ENCODE measurements around the gene SKOR1.

DNA sequence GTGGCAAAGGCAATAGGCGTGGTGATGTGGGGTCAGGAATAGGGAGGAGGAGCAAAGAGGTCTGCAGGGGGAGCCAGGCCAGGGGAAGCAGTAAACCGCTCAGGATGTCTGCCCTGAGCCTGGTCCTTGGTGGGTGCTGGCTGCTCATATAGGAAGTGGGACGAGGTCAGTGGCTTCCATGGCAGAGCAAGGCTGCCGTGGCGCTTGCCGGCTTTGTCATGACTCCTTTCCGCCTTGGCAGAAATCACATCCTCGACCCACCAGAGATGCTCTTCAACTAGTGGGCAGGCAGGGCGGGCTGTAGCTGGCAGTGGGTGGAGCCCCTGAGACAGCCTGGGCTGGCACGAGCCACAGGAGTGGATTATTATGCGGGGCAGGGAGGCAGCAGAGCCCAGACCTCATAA, 13.1 kb upstream of the SKOR1 start:
- TF ChIP-seq, protein P1, sequence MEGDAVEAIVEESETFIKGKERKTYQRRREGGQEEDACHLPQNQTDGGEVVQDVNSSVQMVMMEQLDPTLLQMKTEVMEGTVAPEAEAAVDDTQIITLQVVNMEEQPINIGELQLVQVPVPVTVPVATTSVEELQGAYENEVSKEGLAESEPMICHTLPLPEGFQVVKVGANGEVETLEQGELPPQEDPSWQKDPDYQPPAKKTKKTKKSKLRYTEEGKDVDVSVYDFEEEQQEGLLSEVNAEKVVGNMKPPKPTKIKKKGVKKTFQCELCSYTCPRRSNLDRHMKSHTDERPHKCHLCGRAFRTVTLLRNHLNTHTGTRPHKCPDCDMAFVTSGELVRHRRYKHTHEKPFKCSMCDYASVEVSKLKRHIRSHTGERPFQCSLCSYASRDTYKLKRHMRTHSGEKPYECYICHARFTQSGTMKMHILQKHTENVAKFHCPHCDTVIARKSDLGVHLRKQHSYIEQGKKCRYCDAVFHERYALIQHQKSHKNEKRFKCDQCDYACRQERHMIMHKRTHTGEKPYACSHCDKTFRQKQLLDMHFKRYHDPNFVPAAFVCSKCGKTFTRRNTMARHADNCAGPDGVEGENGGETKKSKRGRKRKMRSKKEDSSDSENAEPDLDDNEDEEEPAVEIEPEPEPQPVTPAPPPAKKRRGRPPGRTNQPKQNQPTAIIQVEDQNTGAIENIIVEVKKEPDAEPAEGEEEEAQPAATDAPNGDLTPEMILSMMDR (IDR thresholded peaks at IDR 0.05; ENCODE audit: insufficient read depth, low read length), result no peak
- no peak for TF ChIP-seq POLR2AphosphoS5 (IDR thresholded peaks at IDR 0.05; ENCODE audit: low read depth)
- no peak for TF ChIP-seq GABPA (IDR thresholded peaks at IDR 0.05; ENCODE audit: low read depth)
